ENCODE data around the gene EFHC1.

Gene EFHC1

GRCh38 chr6:52392944-52393343, 27.2 kb upstream of the EFHC1 start:
- no peak overlapping the region for H3K9ac ChIP-seq (ENCODE audit: low read depth, low read length, poor library complexity, severe bottlenecking)
- peaks cover 74% of the 10 kb centered on the region for H3K4me1 ChIP-seq (ENCODE audit: insufficient read depth, low read length, poor library complexity, severe bottlenecking)
- no peaks in the 10 kb centered on the region for H4K20me1 ChIP-seq (ENCODE audit: insufficient read depth, low read length, poor library complexity, severe bottlenecking)
- no peaks in the 10 kb centered on the region for H3K9me2 ChIP-seq (replicated peaks; ENCODE audit: low read depth, low read length)
- H3K27me3 ChIP-seq (ENCODE audit: insufficient read depth, low read length, poor library complexity, severe bottlenecking), result no peaks in the 10 kb centered on the region
- no peak overlapping the region for H2AFZ ChIP-seq (ENCODE audit: low read length)
- H3F3A ChIP-seq (ENCODE audit: low read depth), result peaks cover 8% of the 10 kb centered on the region
- no peaks in the 10 kb centered on the region for H3K79me2 ChIP-seq (ENCODE audit: insufficient read depth, low read length)
- H3K36me3 ChIP-seq (ENCODE audit: insufficient read depth, low read length), result no peaks in the 10 kb centered on the region
- TF ChIP-seq EZH2phosphoT487 (IDR thresholded peaks at IDR 0.05; ENCODE audit: borderline replicate concordance) (no peak), CTCF (conservative IDR thresholded peaks at IDR 0.05; ENCODE audit: low read length) (no peak)
- no peak overlapping the region for H3K4me2 ChIP-seq (ENCODE audit: low read depth, low read length, poor library complexity, severe bottlenecking)
- no peak overlapping the region for H3K4me3 ChIP-seq (ENCODE audit: low read length, poor library complexity, severe bottlenecking)
- no peaks in the 10 kb centered on the region for H3K9me3 ChIP-seq (ENCODE audit: insufficient read depth, low read depth, low read length)

GRCh38 chr6:52393780-52394179, 26.4 kb upstream of the EFHC1 start:
- no peaks in the 10 kb centered on the region for H3K9me3 ChIP-seq (ENCODE audit: insufficient read depth, low read depth, low read length)
- H3F3A ChIP-seq (ENCODE audit: low read depth), result peaks cover 8% of the 10 kb centered on the region
- H4K20me1 ChIP-seq (ENCODE audit: insufficient read depth, low read length, poor library complexity, severe bottlenecking), result no peaks in the 10 kb centered on the region
- no peak overlapping the region for H3K4me3 ChIP-seq (ENCODE audit: low read length, poor library complexity, severe bottlenecking)
- H3K36me3 ChIP-seq (ENCODE audit: insufficient read depth, low read length), result no peaks in the 10 kb centered on the region
- H3K9me2 ChIP-seq (replicated peaks; ENCODE audit: low read depth, low read length), result no peaks in the 10 kb centered on the region
- H3K4me1 ChIP-seq (ENCODE audit: insufficient read depth, low read length, poor library complexity, severe bottlenecking), result peaks cover 78% of the 10 kb centered on the region
- no peak overlapping the region for H2AFZ ChIP-seq (ENCODE audit: low read length)
- H3K79me2 ChIP-seq (ENCODE audit: insufficient read depth, low read length), result no peaks in the 10 kb centered on the region
- H3K4me2 ChIP-seq (ENCODE audit: low read depth, low read length, poor library complexity, severe bottlenecking), result no peak overlapping the region
- H3K27me3 ChIP-seq (ENCODE audit: insufficient read depth, low read length, poor library complexity, severe bottlenecking), result no peaks in the 10 kb centered on the region
- no peak for TF ChIP-seq CTCF (conservative IDR thresholded peaks at IDR 0.05; ENCODE audit: low read length)
- no peak for TF ChIP-seq EZH2phosphoT487 (IDR thresholded peaks at IDR 0.05; ENCODE audit: borderline replicate concordance)
- no peak overlapping the region for H3K9ac ChIP-seq (ENCODE audit: low read depth, low read length, poor library complexity, severe bottlenecking)

GRCh38 chr6:52394251-52394666, 25.9 kb upstream of the EFHC1 start:
- H3K9me2 ChIP-seq (replicated peaks; ENCODE audit: low read depth, low read length), result no peaks in the 10 kb centered on the region
- H3K4me1 ChIP-seq (ENCODE audit: insufficient read depth, low read length, poor library complexity, severe bottlenecking), result peaks cover 78% of the 10 kb centered on the region
- no peak overlapping the region for H3K4me3 ChIP-seq (ENCODE audit: low read length, poor library complexity, severe bottlenecking)
- no peak overlapping the region for H3K9ac ChIP-seq (ENCODE audit: low read depth, low read length, poor library complexity, severe bottlenecking)
- no peaks in the 10 kb centered on the region for H3K79me2 ChIP-seq (ENCODE audit: insufficient read depth, low read length)
- H3K4me2 ChIP-seq (ENCODE audit: low read depth, low read length, poor library complexity, severe bottlenecking), result no peak overlapping the region
- H3K27me3 ChIP-seq (ENCODE audit: insufficient read depth, low read length, poor library complexity, severe bottlenecking), result no peaks in the 10 kb centered on the region
- TF ChIP-seq EZH2phosphoT487 (IDR thresholded peaks at IDR 0.05; ENCODE audit: borderline replicate concordance) (no peak), CTCF (conservative IDR thresholded peaks at IDR 0.05; ENCODE audit: low read length) (no peak)
- no peak overlapping the region for H2AFZ ChIP-seq (ENCODE audit: low read length)
- H3F3A ChIP-seq (ENCODE audit: low read depth), result peaks cover 8% of the 10 kb centered on the region
- no peaks in the 10 kb centered on the region for H4K20me1 ChIP-seq (ENCODE audit: insufficient read depth, low read length, poor library complexity, severe bottlenecking)
- no peaks in the 10 kb centered on the region for H3K9me3 ChIP-seq (ENCODE audit: insufficient read depth, low read depth, low read length)
- no peaks in the 10 kb centered on the region for H3K36me3 ChIP-seq (ENCODE audit: insufficient read depth, low read length)

All from Loucy (cell line).